RCC 7860 (cell line): ENCODE data around the gene ADAMTSL1.
"Not testable (repeated sequence)": the region's sequence is repeated elsewhere in the genome, so short reads cannot be mapped to it uniquely, and the experiment has no call there.

Source experiments
- DNase-seq: peaks from one replicate; pipeline ENCODE4 v3.0.0-alpha.2; 2015; ENCODE audit warnings: low spot score
- FAIRE-seq: peaks from 2 replicates; lab custom pipeline; 2012; peaks lifted over from hg19 to GRCh38; lab: Jason Lieb, UNC

The ADAMTSL1 gene

GRCh38 chr9:18920141-18921084, 446.5 kb downstream of the ADAMTSL1 start:
- DNase-seq (no peak), FAIRE-seq (no peak)

- FAIRE-seq (no peak), DNase-seq (no peak)
Measured at GRCh38 chr9:18921366-18922075, 447.6 kb downstream of the ADAMTSL1 start.

GRCh38 chr9:18922161-18922885, 448.4 kb downstream of the ADAMTSL1 start:
- no peak for DNase-seq
- FAIRE-seq = no peak

- FAIRE-seq = no peak
- DNase-seq = no peak
Measured at GRCh38 chr9:18923167-18923566, 449.2 kb downstream of the ADAMTSL1 start.

- no peak for DNase-seq
- no peak for FAIRE-seq
Measured at GRCh38 chr9:18923671-18924430, 449.9 kb downstream of the ADAMTSL1 start.

GRCh38 chr9:18925880-18926279, 451.9 kb downstream of the ADAMTSL1 start:
- FAIRE-seq = no peak
- DNase-seq = no peak

- FAIRE-seq = no peak
- no peak for DNase-seq
Measured at GRCh38 chr9:18926513-18926912, 452.6 kb downstream of the ADAMTSL1 start.

- no peak for FAIRE-seq
- DNase-seq = no peak
Measured at GRCh38 chr9:18928711-18929110, 454.8 kb downstream of the ADAMTSL1 start.

GRCh38 chr9:18930611-18931010, 456.7 kb downstream of the ADAMTSL1 start:
- not testable (repeated sequence) for FAIRE-seq

GRCh38 chr9:18935541-18935940, 461.6 kb downstream of the ADAMTSL1 start:
- FAIRE-seq (no peak), DNase-seq (no peak)

More at GRCh38 chr9:18930611-18931010, 456.7 kb downstream of the ADAMTSL1 start:
- not testable (repeated sequence) for DNase-seq

GRCh38 chr9:18936094-18936871, 462.3 kb downstream of the ADAMTSL1 start:
- FAIRE-seq (no peak), DNase-seq (no peak)

GRCh38 chr9:18939943-18940342, 466.0 kb downstream of the ADAMTSL1 start:
- DNase-seq (no peak), FAIRE-seq (no peak)

GRCh38 chr9:18941060-18941740, 467.2 kb downstream of the ADAMTSL1 start:
- no peak for FAIRE-seq
- no peak for DNase-seq

- no peak for FAIRE-seq
- DNase-seq = no peak
Measured at GRCh38 chr9:18942801-18943200, 468.8 kb downstream of the ADAMTSL1 start.

GRCh38 chr9:18947892-18948339, 474.0 kb downstream of the ADAMTSL1 start:
- FAIRE-seq = no peak
- DNase-seq = no peak

- no peak for FAIRE-seq
- no peak for DNase-seq
Measured at GRCh38 chr9:18951936-18952335, 478.0 kb downstream of the ADAMTSL1 start.

GRCh38 chr9:18955626-18956025, 481.7 kb downstream of the ADAMTSL1 start:
- DNase-seq (no peak), FAIRE-seq (no peak)
